ENCODE results near the gene CRTC1. TPM values are rescaled to one million over a fixed set of nuclear protein-coding genes. Genes with fewer than 3 reads are reported as not detected.
"Not testable (repeated sequence)": the region's sequence is repeated elsewhere in the genome, so short reads cannot be mapped to it uniquely, and the experiment has no call there.

CRTC1 gene
- total RNA-seq, 1 experiment from 2014 or later, result 3.0 TPM

- DNase-seq (ENCODE audit: low read depth), result no peak
Measured at GRCh38 chr19:18725841-18726770, 42.6 kb downstream of the CRTC1 start.

- DNase-seq (ENCODE audit: low read depth), result no peak
Measured at GRCh38 chr19:18726846-18727245, 43.4 kb downstream of the CRTC1 start.

GRCh38 chr19:18727602-18728001 lies 44.1 kb downstream of the CRTC1 start:
- DNase-seq (ENCODE audit: low read depth), result not testable (repeated sequence)

GRCh38 chr19:18729933-18730530 lies 46.6 kb downstream of the CRTC1 start:
- no peak for DNase-seq (ENCODE audit: low read depth)

GRCh38 chr19:18730885-18731513 lies 47.5 kb downstream of the CRTC1 start:
- no peak for DNase-seq (ENCODE audit: low read depth)

GRCh38 chr19:18731562-18732008 lies 48.1 kb downstream of the CRTC1 start:
- DNase-seq (ENCODE audit: low read depth), result no peak

- no peak for DNase-seq (ENCODE audit: low read depth)
Measured at GRCh38 chr19:18733196-18733647, 49.7 kb downstream of the CRTC1 start.

GRCh38 chr19:18733762-18734332 lies 50.4 kb downstream of the CRTC1 start:
- not testable (repeated sequence) for DNase-seq (ENCODE audit: low read depth)

GRCh38 chr19:18735324-18735723 lies 51.8 kb downstream of the CRTC1 start:
- no peak for DNase-seq (ENCODE audit: low read depth)

- no peak for DNase-seq (ENCODE audit: low read depth)
Measured at GRCh38 chr19:18735752-18736151, 52.3 kb downstream of the CRTC1 start.

GRCh38 chr19:18736415-18737336 lies 53.2 kb downstream of the CRTC1 start:
- no peak for DNase-seq (ENCODE audit: low read depth)

GRCh38 chr19:18737337-18737953 lies 54.0 kb downstream of the CRTC1 start:
- no peak for DNase-seq (ENCODE audit: low read depth)

GRCh38 chr19:18737954-18738351 lies 54.5 kb downstream of the CRTC1 start:
- DNase-seq (ENCODE audit: low read depth), result no peak

GRCh38 chr19:18738961-18739690 lies 55.6 kb downstream of the CRTC1 start:
- no peak for DNase-seq (ENCODE audit: low read depth)

- DNase-seq (ENCODE audit: low read depth), result no peak
Measured at GRCh38 chr19:18741124-18742121, 57.9 kb downstream of the CRTC1 start.

GRCh38 chr19:18742324-18742723 lies 58.8 kb downstream of the CRTC1 start:
- no peak for DNase-seq (ENCODE audit: low read depth)

GRCh38 chr19:18742838-18743783 lies 59.6 kb downstream of the CRTC1 start:
- no peak for DNase-seq (ENCODE audit: low read depth)
